Pons (tissue), 1 donor: ENCODE results near the gene CARD9.
"Not testable (repeated sequence)": the region's sequence is repeated elsewhere in the genome, so short reads cannot be mapped to it uniquely, and the experiment has no call there.

Source experiments
- DNase-seq: peaks from one replicate; pipeline ENCODE4 v3.0.0-alpha.2; 2016; ENCODE audit warnings: low spot score

Gene CARD9

DNA sequence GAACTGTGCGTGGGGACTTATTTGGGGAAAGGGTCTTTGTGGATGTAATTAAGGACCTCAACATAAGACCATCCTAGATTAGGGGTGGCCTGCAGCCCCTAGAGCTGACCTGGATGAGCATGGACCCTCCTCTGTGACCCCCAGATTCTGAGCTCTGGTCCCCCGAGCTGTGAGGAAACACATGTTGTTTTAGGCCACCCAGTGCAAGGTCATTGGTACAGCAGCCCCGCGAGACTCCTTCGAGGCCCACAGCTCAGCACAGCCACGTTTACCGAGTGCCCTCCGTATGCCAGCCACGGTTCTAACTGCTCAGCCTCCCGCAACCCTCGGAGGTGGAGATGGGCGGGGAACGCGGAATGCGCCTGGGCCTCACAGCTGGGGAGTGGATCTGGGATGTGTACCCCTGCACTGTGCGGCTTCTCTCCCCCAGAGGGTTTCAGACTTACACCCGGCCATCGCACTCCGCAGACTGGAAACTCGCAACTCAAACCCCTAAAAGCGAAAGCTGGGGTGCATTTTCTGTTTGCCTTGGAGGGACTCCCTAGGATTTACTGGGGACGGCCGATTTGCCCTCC lies 50.6 kb downstream of the CARD9 start:
- no peak for DNase-seq

DNA sequence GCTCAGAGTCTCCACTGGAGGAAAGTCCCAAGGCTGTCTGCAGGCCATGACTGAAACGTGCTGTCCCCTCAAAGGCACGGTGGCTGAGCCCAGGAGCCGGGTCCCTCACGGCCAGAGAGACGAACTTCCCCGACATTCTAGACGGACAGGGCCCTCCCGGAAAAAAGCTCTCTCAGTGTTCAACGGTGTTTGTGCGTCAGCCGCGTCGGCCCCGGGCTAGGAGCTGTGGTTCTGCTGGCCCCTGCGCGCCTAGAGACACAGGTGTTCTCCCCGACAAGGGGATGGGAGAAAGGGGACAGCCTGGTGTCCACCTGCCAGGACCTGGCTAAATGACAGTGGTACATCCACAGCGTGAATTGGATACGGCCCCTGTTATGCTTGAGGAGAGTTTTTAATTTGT lies 51.9 kb downstream of the CARD9 start:
- no peak for DNase-seq

DNA sequence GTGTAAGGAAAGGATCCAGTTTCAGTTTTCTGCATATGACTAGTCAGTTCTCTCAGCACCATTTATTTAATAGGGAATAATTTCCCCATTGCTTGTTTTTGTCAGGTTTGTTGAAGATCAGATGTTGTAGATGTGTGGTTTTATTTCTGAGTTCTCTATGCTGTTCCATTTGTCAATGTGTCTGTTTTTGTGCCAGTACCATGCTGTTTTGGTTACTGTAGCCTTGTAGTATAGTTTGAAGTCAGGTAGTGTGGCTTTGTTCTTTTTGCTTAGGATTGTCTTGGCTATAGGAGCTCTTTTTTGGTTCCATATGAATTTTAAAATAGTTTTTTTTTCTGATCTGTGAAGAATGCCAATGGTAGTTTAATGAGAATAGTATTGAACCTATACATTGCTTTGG lies 52.5 kb downstream of the CARD9 start:
- DNase-seq, result not testable (repeated sequence)

DNA sequence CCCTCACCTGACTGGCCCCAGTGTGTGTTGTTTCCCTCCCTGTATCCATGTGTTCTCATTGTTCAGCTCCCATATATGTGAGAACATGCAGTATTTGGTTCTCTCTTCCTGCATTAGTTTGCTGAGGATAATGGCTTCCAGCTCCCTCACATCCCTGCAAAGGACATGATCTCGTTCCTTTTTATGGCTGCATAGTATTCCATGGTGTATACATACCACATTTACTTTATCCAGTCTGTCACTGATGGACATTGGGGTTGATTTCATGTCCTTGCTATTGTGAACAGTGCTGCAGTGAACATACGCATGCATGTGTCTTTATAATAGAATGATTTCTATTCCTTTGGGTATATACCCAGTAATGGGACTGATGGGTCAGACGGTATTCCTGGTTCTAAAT lies 53.5 kb downstream of the CARD9 start:
- DNase-seq, result not testable (repeated sequence)

DNA sequence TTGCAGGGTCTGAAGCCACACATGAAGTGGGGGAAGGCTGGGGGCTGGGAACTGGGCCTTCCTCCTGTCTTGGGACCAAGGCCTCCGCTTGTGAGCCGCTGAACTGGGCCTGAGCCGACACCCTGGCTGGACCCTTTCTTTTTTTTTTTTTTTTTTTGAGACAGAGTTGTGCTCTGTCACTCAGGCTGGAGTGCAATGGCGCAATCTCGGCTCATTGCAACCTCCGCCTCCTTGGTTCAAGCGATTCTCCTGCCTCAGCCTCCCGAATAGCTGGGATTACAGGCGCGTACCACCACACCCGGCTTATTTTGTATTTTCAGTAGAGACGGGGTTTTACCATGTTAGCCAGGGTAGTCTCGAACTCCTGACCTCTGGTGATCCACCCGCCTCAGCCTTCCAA lies 54.2 kb downstream of the CARD9 start:
- not testable (repeated sequence) for DNase-seq

DNA sequence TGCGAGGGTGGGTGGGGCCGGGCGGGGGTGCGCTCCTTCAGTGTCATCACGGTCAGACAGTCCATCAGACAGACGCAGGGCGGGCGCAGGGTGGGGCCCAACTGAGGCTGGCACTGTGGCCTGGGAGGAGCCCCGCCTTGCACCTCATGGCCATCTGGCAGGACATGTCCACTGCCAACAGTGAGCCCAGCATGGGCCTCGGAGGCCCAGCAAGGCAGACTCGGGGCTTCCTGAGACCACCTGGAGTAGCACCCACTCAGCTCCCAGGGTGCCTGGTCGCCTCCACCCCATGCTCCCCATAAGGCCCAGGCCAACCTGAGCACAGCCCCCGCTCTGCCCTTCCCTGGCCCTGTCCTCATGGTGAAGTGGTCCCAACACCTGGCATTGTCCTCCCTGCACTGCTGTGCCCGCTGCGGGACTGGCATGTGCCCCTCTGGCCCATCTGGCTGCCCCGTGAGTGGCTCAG lies 54.7 kb downstream of the CARD9 start:
- DNase-seq, result no peak

DNA sequence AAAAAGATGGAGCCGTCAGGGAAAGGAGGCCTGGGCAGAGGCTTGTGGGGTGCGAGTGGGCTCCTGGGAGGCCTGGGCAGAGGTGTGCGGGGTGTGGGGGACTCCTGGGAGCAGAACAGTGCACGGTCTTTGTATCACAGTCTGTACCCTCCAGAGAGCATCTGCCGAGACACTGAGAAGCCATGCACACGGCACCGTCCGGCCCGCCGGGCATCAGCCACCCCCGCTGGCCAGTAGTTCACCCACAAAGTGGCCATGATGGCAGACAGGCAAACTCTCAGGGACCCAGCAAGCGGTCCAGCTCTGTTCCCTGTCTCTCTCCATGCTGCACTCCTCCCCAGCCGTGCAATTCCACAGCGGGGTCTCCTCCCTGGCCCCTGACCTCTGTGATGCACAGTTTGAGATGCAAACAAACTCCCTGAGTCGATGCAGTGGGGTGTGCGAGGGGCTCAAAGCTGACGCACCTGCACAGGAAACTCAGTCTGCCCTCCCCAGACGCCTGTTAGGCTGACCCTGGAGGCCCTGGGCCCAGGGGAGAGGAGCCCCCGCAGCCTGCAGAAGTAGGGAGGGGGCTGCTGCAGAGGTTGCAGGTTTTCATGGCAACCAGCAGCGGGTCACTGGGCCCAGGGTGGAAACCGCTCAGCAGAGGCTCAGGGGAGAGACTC lies 55.2 kb downstream of the CARD9 start:
- no peak for DNase-seq

DNA sequence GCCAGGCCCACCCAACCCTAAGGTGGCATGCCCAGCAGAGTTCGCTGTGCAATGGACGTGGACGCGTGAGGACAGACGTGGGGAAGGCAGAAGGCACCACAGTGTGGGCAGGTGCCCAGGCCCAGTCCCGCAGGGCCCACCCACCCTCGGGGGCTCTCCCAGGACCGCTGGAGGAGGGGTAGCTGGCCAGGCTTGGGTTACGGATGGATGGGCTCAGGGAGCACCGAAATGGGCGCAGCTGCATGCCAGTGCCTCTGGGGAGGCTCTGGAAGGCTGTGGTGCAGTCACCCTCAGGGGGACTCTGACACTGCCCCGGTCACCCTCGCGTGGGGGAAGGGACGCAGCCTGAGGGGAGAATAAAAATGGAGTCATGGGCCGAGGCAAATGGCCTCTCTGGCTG lies 55.8 kb downstream of the CARD9 start:
- no peak for DNase-seq

DNA sequence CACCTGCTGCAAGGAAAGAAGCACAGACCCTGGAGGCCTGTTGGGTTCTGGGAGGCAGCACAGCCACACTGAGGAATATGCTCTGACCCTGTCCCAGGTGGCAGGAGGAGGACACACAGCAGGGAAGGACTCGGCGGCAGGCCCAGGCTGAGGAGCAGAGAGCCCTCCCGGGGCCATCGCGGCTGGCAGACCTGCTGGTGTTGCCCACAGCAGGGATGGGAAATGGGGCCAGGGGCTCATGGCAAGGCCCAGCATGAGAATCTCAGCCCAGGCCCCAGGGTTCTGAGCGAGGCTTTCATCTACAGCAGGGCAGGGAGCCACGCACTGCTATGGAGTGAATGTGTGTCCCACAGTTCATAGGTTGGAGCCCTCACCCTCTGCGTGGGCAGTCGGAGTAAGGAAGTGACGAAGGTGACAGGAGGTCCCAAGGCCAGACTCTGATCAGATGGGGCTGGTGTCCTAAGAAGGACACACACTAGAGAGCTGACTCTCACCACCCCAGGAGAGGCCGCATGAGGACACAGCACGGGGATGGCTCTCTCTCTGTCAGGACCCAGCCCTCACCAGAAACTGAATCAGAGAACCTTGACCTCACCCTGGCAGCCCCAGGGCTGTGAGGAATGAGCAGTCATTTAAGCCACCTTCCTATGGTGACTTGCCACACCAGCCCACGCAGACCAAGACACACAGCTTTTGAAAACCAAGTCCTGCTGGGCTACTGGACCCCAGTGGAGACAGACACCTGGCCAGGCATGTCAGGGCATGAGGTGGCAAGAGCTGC lies 56.4 kb downstream of the CARD9 start:
- DNase-seq, result no peak

DNA sequence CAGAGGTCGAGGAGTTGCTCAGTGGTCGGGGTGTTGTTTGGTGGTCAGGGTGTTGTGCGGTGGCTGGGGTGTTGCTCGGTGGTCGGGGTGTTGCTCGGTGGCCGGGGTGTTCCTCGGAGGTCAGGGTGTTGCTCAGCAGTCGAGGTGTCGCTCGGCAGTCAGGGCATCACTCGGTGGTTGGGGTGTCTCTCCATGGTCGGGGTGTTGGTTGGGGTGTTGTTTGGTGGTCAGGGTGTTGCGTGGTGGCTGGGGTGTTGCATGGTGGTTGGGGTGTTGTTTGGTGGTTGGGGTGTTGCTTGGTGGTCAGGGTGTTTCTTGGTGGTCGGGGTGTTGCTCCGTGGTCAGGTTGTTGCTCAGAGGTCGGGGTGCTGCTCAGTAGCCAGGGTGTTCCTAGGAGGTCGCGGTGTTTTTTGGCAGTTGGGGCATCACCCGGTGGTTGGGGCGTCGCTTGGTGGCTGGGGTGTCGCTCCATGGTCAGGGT lies 57.2 kb downstream of the CARD9 start:
- DNase-seq, result no peak

DNA sequence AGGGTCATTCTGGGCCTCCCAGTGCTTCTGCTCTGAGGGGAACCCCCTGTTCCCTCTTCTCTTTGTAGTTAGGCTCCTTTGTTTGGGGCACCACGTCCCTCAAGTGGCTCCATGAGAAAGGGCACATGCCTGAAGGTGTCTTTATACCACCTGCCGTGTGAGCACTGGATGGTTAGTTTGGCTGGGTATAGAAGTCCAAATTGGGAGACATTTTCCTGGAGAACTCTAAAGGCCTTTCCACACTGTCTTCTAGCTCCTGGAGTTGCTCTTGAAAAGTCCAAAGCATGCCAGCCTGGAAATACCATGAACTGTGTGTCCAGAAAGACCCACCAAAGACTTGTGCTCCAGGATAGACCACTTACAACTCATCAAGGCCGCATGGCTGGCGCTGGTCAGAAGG lies 58.5 kb downstream of the CARD9 start:
- no peak for DNase-seq

DNA sequence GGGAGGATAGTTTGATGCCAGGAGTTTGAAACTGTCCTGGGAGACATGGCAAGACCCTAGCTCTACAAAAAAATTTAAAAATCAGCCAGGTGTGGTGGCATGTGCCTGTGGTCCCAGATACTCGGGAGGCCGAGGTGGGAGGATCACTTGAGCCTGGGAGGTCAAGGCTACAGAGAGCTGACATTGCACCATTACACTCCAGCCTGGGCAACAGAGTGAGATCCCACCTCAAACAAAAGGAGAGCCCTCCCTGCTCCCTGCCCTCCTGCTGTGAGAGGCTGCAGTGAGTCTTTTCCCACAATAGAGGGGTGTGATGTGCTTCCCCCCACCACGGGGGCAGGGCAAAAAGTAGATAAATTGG lies 59.4 kb downstream of the CARD9 start:
- DNase-seq, result no peak
